Fibroblast of lung (primary cell): ENCODE measurements around the gene ZXDC. TPM values are rescaled to one million over a fixed set of nuclear protein-coding genes. Genes with fewer than 3 reads are reported as not detected.
A peak's percentile ranks its signal among the peaks of the same experiment; 100 is the strongest.

ENCODE experiments used
- DNase-seq, 2 donors: peaks; one replicate each; pipeline versions ENCODE4 v3.0.0 to v3.0.0-alpha.2; 2010; ENCODE audit warnings: low read depth in 2 of 2
- H2AFZ ChIP-seq: 2 replicates; pipeline ENCODE4 v1.5.1; 2012; ENCODE audit warnings: low read length, control low read depth, inconsistent platforms
- H3K27ac ChIP-seq: 2 replicates; pipeline ENCODE4 v1.5.1; 2011; ENCODE audit warnings: low read length, control low read depth; ENCODE audit not compliant: insufficient read depth
- H3K27me3 ChIP-seq: 2 replicates; pipeline ENCODE4 v1.5.1; 2011; ENCODE audit warnings: mild to moderate bottlenecking, low read length; ENCODE audit not compliant: control insufficient read depth, insufficient read depth
- H3K36me3 ChIP-seq: 2 replicates; pipeline ENCODE4 v1.5.1; 2011; ENCODE audit warnings: low read length; ENCODE audit not compliant: control insufficient read depth, insufficient read depth
- H3K4me1 ChIP-seq: 2 replicates; pipeline ENCODE4 v1.5.1; 2011; ENCODE audit warnings: low read length; ENCODE audit not compliant: control insufficient read depth, insufficient read depth; ENCODE audit errors: extremely low read depth
- H3K4me2 ChIP-seq: 2 replicates; pipeline ENCODE4 v1.5.1; 2011; ENCODE audit warnings: low read length, control low read depth; ENCODE audit not compliant: insufficient read depth; ENCODE audit errors: extremely low read depth
- H3K4me3 ChIP-seq, 4 experiments: fragments of 200-600 bp in 1 of 4; sonication (generic) in 1 of 4; replicated peaks in 1 of 4; 2 replicates each; pipeline ENCODE4 v1.5.1; 2011 to 2016; ENCODE audit warnings: low read length in 4 of 4, low read depth in 3 of 4, mild to moderate bottlenecking in 3 of 4, control low read depth in 2 of 4, inconsistent platforms in 1 of 4, mixed read lengths in 1 of 4; ENCODE audit not compliant: insufficient read depth in 1 of 4; ENCODE audit errors: control extremely low read depth in 1 of 4
- H3K79me2 ChIP-seq: 2 replicates; pipeline ENCODE4 v1.5.1; 2012; ENCODE audit warnings: mild to moderate bottlenecking, low read length, inconsistent platforms; ENCODE audit not compliant: control insufficient read depth, insufficient read depth
- H3K9ac ChIP-seq: 2 replicates; pipeline ENCODE4 v1.5.1; 2011; ENCODE audit warnings: mild to moderate bottlenecking, low read length, control low read depth; ENCODE audit not compliant: insufficient read depth
- H3K9me3 ChIP-seq: 2 replicates; pipeline ENCODE4 v1.5.1; 2012; ENCODE audit warnings: low read depth, low read length; ENCODE audit not compliant: control insufficient read depth, insufficient read depth
- H4K20me1 ChIP-seq: 2 replicates; pipeline ENCODE4 v1.5.1; 2011; ENCODE audit warnings: low read length; ENCODE audit not compliant: control insufficient read depth, insufficient read depth; ENCODE audit errors: extremely low read depth
- EZH2 ChIP-seq: IDR thresholded peaks from 2 replicates; pipeline ENCODE4 v1.5.1; 2012; ENCODE audit warnings: low read length, control low read depth, mild to moderate bottlenecking; ENCODE audit errors: missing control alignments
- polyA plus RNA-seq, 2 donors: library from polyadenylated mRNA; depleted of rRNA in 1 of 2; stranded (reverse) in 1 of 2; unstranded in 1 of 2; fragments of >200 nt; gene quantifications; 2 replicates each; pipeline ENCODE4 v1.2.1, GENCODE V29; 2011 to 2012; ENCODE audit warnings: missing spikeins in 1 of 2
- total RNA-seq: library from RNA; depleted of rRNA; stranded (reverse); fragments of >200 nt; gene quantifications from 2 replicates; pipeline ENCODE4 v1.2.1, GENCODE V29; 2014
- TF ChIP-seq, protein P1 (sequence below), 2 donors: IDR thresholded peaks in 1 of 2; conservative IDR thresholded peaks in 1 of 2; 1 replicate in 1 of 2; 2 replicates in 1 of 2; pipeline ENCODE4 v1.5.1; 2011 to 2012; ENCODE audit warnings: low read length in 2 of 2, control low read depth in 1 of 2, inconsistent platforms in 1 of 2, low read depth in 1 of 2, mild to moderate bottlenecking in 1 of 2

ZXDC gene
- total and polyA plus RNA-seq, 2 donors (not counting 1 experiment from before 2014, with no cell fraction given): 5.9 to 17.8 TPM

- Histone ChIP-seq H3K4me3 (no peak overlapping the region), H3K36me3 (no peaks in the 10 kb centered on the region), H3K4me1 (peaks cover 7% of the 10 kb centered on the region), H2AFZ (no peak overlapping the region), H3K9me3 (no peaks in the 10 kb centered on the region), H3K27me3 (no peaks in the 10 kb centered on the region), H4K20me1 (no peaks in the 10 kb centered on the region), H3K4me2 (no peak overlapping the region), H3K27ac (no peak overlapping the region), H3K79me2 (peaks cover 26% of the 10 kb centered on the region), H3K9ac (no peak overlapping the region)
- no peak for DNase-seq
- TF ChIP-seq, protein P1, sequence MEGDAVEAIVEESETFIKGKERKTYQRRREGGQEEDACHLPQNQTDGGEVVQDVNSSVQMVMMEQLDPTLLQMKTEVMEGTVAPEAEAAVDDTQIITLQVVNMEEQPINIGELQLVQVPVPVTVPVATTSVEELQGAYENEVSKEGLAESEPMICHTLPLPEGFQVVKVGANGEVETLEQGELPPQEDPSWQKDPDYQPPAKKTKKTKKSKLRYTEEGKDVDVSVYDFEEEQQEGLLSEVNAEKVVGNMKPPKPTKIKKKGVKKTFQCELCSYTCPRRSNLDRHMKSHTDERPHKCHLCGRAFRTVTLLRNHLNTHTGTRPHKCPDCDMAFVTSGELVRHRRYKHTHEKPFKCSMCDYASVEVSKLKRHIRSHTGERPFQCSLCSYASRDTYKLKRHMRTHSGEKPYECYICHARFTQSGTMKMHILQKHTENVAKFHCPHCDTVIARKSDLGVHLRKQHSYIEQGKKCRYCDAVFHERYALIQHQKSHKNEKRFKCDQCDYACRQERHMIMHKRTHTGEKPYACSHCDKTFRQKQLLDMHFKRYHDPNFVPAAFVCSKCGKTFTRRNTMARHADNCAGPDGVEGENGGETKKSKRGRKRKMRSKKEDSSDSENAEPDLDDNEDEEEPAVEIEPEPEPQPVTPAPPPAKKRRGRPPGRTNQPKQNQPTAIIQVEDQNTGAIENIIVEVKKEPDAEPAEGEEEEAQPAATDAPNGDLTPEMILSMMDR (conservative IDR thresholded peaks at IDR 0.05 in 1 of 2, IDR thresholded peaks at IDR 0.05 in 1 of 2; ENCODE audit: low read depth in 1 of 2, low read length in 2 of 2): no peak
Observed at GRCh38 chr3:126477061-126477380, 1.3 kb upstream of the ZXDC start.

DNA sequence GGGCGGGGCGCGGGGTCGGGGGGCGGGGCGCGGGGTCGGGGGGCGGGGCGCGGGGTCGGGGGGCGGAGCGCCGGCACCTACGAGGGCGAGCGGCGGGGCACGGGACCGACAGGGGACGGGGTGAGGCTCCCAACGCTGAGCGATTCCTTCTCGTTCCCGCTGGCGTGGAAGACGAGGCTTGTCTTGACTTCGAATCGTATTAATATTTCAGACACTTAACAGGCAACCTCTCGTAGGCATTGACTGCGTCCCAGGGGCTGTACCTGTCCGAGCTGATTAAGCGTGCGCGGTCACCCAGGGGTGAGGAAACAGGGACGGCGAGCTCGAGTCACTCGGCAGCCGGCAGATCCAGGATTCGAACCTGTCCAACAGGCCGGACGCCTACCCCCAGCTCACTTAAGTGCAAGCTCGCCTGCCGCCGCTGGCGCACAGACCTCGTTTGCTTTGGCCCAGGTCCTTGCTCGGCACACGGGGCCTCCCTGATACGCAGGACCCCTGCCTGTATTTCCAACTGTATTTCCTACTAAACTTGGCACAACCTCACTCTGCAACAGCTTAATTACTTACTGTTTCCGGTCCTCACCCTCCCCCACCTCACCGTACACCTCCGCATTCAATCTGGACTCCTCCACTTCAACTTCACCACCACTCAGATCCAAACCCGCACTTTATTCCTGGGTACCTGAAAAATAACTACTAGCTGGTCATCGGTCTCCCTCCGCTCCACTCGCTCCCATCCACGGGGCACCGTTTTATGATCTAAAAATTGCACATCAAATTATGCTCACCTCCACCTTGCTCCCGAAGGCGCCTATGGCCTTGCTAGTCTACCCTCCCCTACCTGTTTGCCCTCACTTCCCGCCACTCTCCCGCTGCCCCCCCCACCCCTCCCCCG lies 722 bp upstream of the ZXDC start:
- Histone ChIP-seq H3K36me3 (no peaks in the 10 kb centered on the region), H3K79me2 (peaks cover 29% of the 10 kb centered on the region), H3K27me3 (no peaks in the 10 kb centered on the region), H3K4me1 (peaks cover 7% of the 10 kb centered on the region), H3K4me3 (peak overlapping the region; percentile 78 to 91 (median 86)), H3K4me2 (peak overlapping the region; percentile 99), H4K20me1 (no peaks in the 10 kb centered on the region), H2AFZ (peak overlapping the region; percentile 100), H3K9me3 (no peaks in the 10 kb centered on the region), H3K27ac (peak overlapping the region; percentile 64), H3K9ac (peak overlapping the region; percentile 65)
- TF ChIP-seq EZH2: no peak
- TF ChIP-seq, protein P1 (conservative IDR thresholded peaks at IDR 0.05 in 1 of 2, IDR thresholded peaks at IDR 0.05 in 1 of 2; ENCODE audit: low read depth in 1 of 2, low read length in 2 of 2): no peak
- peak in 1 of 2 donors; percentile 34 for DNase-seq

DNA sequence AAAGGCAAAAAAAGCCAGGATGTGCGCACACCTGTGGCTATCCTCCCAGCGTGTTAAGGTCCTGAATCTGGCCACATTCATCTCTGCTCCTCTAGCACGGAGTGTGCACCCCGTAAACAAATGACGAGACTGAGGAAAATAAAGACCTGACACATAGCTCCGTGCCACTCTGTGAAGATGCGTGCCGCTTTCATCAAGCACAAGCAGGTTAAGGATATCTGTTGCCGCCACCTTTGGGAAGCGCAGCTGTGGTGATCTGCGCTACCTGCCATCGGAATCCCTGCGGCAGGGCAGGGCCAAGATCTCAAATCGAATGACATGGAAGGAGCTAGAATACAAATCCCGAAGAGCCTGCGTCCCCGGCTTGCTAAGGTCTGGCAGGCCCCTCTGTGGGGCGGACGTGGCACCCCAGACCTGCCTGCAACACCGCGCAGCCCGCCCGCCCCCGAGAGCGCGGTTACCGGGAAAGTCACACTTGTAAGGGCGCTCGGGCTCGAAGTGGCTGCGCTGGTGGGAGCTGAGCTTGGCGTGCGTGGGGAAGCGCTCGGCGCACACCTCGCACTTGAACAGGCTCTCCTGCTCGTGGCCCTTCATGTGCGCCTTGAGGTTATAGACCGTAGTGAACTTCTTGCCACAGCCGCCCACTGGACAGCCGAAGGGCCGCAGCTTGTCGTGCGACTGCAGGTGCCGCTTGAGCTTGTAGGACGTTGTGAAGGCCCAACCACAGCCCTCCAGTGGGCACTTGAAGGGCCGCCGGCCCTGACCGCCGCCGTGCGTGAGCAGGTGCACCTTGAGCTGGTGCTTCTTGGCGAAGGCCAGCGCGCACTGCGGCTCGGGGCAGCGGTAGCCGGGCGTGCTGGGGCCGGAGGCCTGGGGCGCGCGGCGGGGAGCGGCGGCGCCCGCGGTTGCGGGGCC lies 936 bp downstream of the ZXDC start:
- Histone ChIP-seq H3K9ac (peak overlapping the region; percentile 82), H3K79me2 (peaks cover 32% of the 10 kb centered on the region), H3K27ac (peak overlapping the region; percentile 68), H3K4me2 (peak overlapping the region; percentile 49), H4K20me1 (no peaks in the 10 kb centered on the region), H3K4me3 (peak overlapping the region; percentile 58 to 84 (median 72)), H2AFZ (no peak overlapping the region), H3K36me3 (no peaks in the 10 kb centered on the region), H3K4me1 (peaks cover 7% of the 10 kb centered on the region), H3K27me3 (no peaks in the 10 kb centered on the region), H3K9me3 (no peaks in the 10 kb centered on the region)
- no peak for TF ChIP-seq EZH2
- TF ChIP-seq, protein P1 (conservative IDR thresholded peaks at IDR 0.05 in 1 of 2, IDR thresholded peaks at IDR 0.05 in 1 of 2; ENCODE audit: low read depth in 1 of 2, low read length in 2 of 2): no peak
- peak; percentile 41 to 53 for DNase-seq
